Measurements from ENCODE around the gene CDKN2D.

GRCh38 chr19:10604460-10604980 lies 35.7 kb upstream of the CDKN2D start:
- TF ChIP-seq POLR2A (IDR thresholded peaks at IDR 0.05) (no peak), CTCF (IDR thresholded peaks at IDR 0.05) (no peak)

Data from uterus (tissue), 2 donors.